Activated T-cell treated with anti-CD3 and anti-CD28 coated beads, Interleukin-2, amount 50 U/mL, for 72 hours (primary cell): Measurements from ENCODE around the gene ZNF205. TPM values are rescaled to one million over a fixed set of nuclear protein-coding genes. Genes with fewer than 3 reads are reported as not detected.
A peak's percentile ranks its signal among the peaks of the same experiment; 100 is the strongest.

Experiments used
- ATAC-seq, 2 donors: fragments of 150-1000 bp; cut with Tn5 transposase; replicated peaks in 1 of 2; 2 replicates each; pipeline ENCODE4 v1.10.0; 2021; ENCODE audit warnings: moderate library complexity in 2 of 2, mild to moderate bottlenecking in 1 of 2
- DNase-seq, 2 donors: peaks; one replicate each; pipeline ENCODE4 v3.0.0; 2021 to 2022; ENCODE audit warnings: mixed read lengths in 1 of 2
- H3K27ac Mint-ChIP-seq: one replicate; pipeline ENCODE4 v1.8.0; 2022; ENCODE audit warnings: mild to moderate bottlenecking, moderate library complexity, mixed read lengths
- H3K27me3 Mint-ChIP-seq: one replicate; pipeline ENCODE4 v1.8.0; 2022; ENCODE audit warnings: low read depth, mixed read lengths
- H3K36me3 Mint-ChIP-seq, 2 donors: one replicate each; pipeline ENCODE4 v1.8.0; 2022; ENCODE audit warnings: mixed read lengths in 2 of 2, mild to moderate bottlenecking in 1 of 2; ENCODE audit not compliant: insufficient read depth in 2 of 2
- H3K4me1 Mint-ChIP-seq: one replicate; pipeline ENCODE4 v1.8.0; 2022; ENCODE audit warnings: low read depth, mixed read lengths
- H3K4me3 Mint-ChIP-seq, 2 donors: one replicate each; pipeline ENCODE4 v1.8.0; 2022; ENCODE audit warnings: mild to moderate bottlenecking in 2 of 2, mixed read lengths in 2 of 2, moderate library complexity in 2 of 2
- H3K9me3 Mint-ChIP-seq, 2 donors: one replicate each; pipeline ENCODE4 v1.8.0; 2022; ENCODE audit warnings: mixed read lengths in 2 of 2
- total RNA-seq, 2 donors: library from RNA; stranded (reverse); gene quantifications; one replicate each; pipeline ENCODE4 v1.2.3, GENCODE V29; 2022

The ZNF205 gene
- total RNA-seq, 2 donors from 2014 or later = 0.12 to 0.28 TPM

DNA sequence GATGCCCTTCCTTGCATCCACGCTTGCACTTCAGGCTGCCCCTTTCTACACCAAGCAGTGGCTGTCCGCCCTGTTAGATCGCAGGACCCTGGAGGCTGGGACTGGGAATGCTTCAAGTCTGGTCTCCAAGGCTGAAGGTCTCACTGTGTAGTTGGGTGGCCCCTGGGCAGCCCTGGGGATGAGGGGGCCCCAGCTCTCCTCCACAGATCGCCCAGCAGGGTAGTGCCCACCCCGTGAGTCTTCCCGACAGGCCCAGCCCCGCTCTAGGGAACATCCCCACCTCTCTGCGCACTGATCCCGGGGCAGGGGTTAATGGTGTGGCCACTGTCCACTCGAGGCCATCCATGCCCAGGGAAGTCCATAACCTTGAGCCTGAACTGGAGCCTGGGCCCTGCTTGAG, 32.8 kb downstream of the ZNF205 start:
- H3K4me1 Mint-ChIP-seq = peaks cover 5% of the 10 kb centered on the region

DNA sequence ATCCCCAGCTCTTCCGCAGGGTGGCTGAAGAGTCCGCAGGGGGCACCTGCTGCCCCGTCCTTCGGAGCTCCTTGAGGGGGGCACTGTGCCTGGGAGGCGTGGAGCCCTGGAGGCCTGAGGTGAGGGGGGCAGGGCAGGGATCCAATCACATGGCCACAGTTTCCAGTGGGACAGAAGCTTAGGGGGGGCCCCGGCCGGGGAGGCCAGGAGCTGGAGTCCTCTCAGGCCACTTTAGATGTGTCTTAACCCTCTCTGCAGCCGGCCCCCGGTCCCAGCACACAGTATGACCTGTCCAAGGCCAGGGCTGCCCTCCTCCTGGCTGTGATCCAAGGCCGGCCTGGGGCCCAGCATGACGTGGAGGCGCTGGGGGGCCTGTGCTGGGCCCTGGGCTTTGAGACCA, 33.3 kb downstream of the ZNF205 start:
- Mint-ChIP-seq H3K36me3 (peaks cover 2 to 4% of the 10 kb centered on the region in 2 donors), H3K4me3 (no peak overlapping the region), H3K9me3 (no peaks in the 10 kb centered on the region), H3K27me3 (no peaks in the 10 kb centered on the region), H3K4me1 (peaks cover 7% of the 10 kb centered on the region), H3K27ac (no peak overlapping the region)
- ATAC-seq (no peak), DNase-seq (no peak)

More for the DNA sequence above, 32.8 kb downstream of the ZNF205 start:
- H3K4me3 Mint-ChIP-seq = no peak overlapping the region
- no peak overlapping the region for H3K27ac Mint-ChIP-seq
- ATAC-seq (no peak), DNase-seq (no peak)
- no peaks in the 10 kb centered on the region for H3K27me3 Mint-ChIP-seq
- peaks cover 2 to 4% of the 10 kb centered on the region in 2 donors for H3K36me3 Mint-ChIP-seq
- no peaks in the 10 kb centered on the region for H3K9me3 Mint-ChIP-seq

DNA sequence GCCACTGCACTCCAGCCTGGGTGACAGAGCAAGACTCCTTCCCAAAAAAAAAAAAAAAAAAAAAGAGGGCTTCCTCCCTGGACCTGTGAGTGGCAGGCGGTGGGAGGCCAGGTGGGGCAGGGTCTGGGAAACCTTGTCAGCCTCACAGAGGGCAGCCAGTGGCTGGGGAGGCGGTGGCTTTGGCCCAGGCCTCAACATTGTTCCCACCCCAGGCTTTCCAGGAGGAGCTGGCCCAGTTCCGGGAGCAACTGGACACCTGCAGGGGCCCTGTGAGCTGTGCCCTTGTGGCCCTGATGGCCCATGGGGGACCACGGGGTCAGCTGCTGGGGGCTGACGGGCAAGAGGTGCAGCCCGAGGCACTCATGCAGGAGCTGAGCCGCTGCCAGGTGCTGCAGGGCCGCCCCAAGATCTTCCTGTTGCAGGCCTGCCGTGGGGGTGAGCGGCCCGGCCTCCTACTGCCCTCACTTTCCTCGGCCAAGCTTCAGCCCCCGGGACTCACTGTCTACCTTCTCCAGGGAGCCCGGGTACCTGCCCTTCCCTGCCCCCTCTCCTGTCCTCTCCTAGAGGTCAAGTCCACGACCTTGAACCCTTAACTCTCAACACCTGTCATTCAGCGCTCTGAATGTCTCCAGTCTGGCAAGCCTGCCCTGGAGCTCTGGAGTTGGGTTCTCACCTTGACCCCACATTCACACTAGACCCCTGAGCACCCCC, 34.8 kb downstream of the ZNF205 start:
- DNase-seq = no peak

DNA sequence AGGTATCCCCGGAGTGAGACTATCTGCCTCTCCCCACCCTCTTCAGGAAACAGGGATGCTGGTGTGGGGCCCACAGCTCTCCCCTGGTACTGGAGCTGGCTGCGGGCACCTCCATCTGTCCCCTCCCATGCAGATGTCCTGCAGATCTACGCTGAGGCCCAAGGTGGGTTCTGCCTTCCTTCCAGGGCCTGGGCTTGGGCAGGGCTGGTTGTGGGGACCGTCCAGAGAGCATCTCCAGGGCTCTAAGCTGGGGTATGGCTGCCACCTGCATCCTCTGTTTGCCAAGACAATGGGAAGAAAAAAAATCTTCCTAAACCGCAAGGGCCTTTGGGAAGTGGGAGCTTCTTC, 35.3 kb downstream of the ZNF205 start:
- H3K27me3 Mint-ChIP-seq = no peaks in the 10 kb centered on the region
- no peaks in the 10 kb centered on the region for H3K9me3 Mint-ChIP-seq
- peaks cover 21% of the 10 kb centered on the region for H3K4me1 Mint-ChIP-seq
- ATAC-seq = no peak
- H3K27ac Mint-ChIP-seq = no peak overlapping the region
- H3K4me3 Mint-ChIP-seq = no peak overlapping the region
- DNase-seq = no peak
- H3K36me3 Mint-ChIP-seq = peaks cover 0 to 2% of the 10 kb centered on the region in 2 donors

More for the DNA sequence above, 34.8 kb downstream of the ZNF205 start:
- Mint-ChIP-seq H3K27ac (no peak overlapping the region), H3K9me3 (no peaks in the 10 kb centered on the region), H3K27me3 (no peaks in the 10 kb centered on the region), H3K36me3 (peaks cover 2 to 5% of the 10 kb centered on the region in 2 donors), H3K4me1 (peaks cover 15% of the 10 kb centered on the region), H3K4me3 (no peak overlapping the region)
- ATAC-seq = no peak

DNA sequence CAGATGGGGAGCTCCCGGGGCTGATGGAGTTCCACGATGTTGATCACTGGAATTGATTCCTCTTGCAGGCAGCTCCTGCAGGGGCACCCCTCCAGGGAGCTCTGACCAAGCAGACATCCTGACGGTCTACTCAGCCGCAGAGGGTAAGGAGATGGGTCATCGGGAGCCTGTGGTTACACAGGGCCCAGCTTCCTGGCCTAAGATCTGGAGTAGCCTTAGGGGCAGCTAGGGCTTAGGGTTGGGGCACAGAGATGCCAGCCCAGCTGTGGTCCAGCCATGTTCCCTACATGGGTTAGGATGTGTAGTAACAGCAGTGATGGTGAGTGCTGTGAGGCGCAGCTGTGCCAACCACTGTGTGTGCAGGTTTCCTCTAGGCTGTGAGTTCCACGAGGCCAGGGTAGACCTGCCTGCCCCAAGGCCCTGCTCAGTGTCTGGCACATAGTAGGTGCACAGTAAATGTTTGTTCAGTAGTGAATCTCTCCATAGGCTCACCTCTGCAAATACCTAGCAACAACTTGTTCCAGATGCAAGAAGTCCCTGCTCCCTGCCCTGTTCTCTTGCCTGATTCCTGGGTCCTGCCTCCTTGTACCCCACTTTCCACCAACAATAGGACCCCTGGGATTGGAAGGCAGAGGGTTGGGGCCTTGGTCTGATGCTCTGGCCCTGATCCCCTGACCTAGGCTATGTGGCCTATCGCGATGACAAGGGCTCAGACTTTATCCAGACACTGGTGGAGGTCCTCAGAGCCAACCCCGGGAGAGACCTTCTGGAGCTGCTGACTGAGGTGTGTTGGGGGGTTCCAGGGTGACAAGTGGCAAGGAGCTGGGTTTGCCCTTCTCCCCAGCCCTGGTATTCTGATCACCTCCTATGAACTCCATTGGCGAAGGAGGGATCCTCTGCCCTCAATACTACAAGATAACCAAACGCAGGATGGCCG, 36.1 kb downstream of the ZNF205 start:
- no peak for DNase-seq
- Mint-ChIP-seq H3K27ac (peak overlapping the region; percentile 50), H3K36me3 (peaks cover 0 to 2% of the 10 kb centered on the region in 2 donors), H3K27me3 (no peaks in the 10 kb centered on the region), H3K9me3 (no peaks in the 10 kb centered on the region), H3K4me1 (peaks cover 23% of the 10 kb centered on the region), H3K4me3 (peak overlapping the region; percentile 88 to 89)
- ATAC-seq = no peak

DNA sequence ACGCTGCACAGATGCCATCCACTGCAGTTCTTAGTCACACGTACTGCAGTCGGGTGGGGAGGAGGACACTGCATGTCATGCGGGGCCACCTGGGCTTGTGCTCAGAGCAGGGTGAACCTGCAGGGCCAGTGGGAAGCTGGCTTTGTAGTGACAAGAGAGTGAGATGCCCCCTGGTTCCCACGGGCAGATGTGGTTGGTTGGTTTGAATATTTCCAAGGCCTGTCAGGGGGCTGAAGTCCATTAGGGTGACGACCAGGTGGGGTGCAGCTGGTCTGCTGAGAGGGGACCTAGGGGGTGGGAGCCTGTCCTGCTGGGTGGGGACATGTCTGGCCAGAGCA, 36.8 kb downstream of the ZNF205 start:
- no peak for ATAC-seq
- Mint-ChIP-seq H3K27me3 (no peaks in the 10 kb centered on the region), H3K9me3 (peaks cover 0 to 1% of the 10 kb centered on the region in 2 donors), H3K36me3 (peaks cover 1 to 2% of the 10 kb centered on the region in 2 donors), H3K27ac (peak overlapping the region; percentile 50), H3K4me3 (peak overlapping the region; percentile 88 to 89), H3K4me1 (peaks cover 23% of the 10 kb centered on the region)
- DNase-seq = no peak

DNA sequence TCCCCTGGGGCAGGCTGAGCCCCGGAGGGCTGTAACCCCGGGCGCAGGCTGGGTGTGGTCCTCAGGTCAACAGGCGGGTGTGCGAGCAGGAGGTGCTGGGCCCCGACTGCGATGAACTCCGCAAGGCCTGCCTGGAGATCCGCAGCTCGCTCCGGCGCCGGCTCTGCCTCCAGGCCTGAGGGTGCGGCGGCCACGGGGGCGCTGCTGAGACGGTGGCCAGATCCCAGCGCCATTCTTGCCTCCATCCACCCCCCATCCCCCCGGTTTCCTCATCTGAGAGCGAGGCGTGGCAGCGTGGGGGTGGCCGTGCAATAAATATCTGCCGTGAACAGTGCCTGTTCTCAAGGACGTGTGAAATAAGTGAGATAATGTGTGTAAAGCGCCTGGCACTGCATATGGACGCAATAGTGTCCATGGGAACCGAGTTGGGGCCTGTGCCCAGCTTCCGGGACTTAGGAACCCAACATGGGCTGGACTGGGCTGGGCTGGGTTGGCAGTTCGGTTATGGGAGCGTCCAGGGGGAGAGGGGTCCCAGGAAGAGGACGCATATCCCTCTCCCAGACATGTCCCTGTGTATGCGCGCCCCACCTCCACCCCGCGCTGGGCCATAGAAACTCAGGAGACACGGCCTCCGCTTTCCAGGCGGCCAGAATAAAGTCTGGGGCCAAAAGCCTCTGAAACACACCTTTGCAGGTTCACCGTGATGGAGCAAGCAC, 37.4 kb downstream of the ZNF205 start:
- Mint-ChIP-seq H3K36me3 (peaks cover 2 to 3% of the 10 kb centered on the region in 2 donors), H3K27me3 (no peaks in the 10 kb centered on the region), H3K4me3 (peak overlapping the region; percentile 88 to 89), H3K4me1 (peaks cover 23% of the 10 kb centered on the region), H3K27ac (peak overlapping the region; percentile 71), H3K9me3 (peaks cover 0 to 3% of the 10 kb centered on the region in 2 donors)
- ATAC-seq (peak; percentile 11 to 19), DNase-seq (peak; percentile 74)

DNA sequence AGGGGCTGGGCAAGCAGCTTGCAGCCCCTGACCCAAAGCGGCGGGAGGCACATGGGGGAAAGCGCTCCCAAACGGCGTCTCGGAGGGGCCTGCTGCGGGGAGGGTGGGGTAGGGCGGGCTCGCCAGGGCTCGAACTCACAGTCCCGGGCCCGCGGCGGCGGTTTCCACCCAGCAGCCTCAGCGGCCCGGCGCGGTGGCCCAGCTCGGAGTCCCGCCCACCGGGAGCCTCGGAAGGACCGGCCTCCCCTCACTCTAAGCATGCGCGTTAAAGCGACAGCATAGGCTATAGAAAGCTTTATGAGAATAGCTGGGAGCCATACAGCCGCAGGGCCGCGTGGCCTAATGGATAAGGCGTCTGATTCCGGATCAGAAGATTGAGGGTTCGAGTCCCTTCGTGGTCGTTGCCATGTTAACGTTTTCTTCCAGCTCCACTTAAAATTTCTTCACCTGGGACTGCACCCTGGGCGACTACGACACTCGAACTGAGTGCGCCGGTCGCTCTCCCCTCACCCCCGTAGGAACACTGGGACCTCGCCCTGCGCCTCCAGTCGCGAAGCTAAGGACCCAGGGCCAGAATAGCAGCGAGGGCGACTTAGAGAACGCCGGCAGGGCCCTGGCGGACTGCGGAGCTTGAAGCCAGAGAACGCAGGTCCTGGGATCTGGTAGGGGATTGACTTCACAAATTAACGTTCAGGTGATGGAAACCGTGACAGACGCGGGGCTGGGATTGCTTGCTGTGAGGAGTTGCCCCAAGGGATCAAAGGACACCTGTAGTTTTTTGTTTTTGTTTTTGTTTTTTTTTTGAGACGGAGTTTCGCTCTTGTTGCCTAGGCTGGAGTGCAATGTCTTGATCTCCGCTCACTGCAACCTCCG, 38.2 kb downstream of the ZNF205 start:
- Mint-ChIP-seq H3K27me3 (no peaks in the 10 kb centered on the region), H3K4me3 (peak overlapping the region; percentile 89 to 90), H3K4me1 (peaks cover 23% of the 10 kb centered on the region), H3K36me3 (peaks cover 2 to 3% of the 10 kb centered on the region in 2 donors), H3K9me3 (peaks cover 0 to 3% of the 10 kb centered on the region in 2 donors), H3K27ac (peak overlapping the region; percentile 97)
- peak; percentile 81 to 82 for ATAC-seq
- peak; percentile 97 to 100 for DNase-seq

DNA sequence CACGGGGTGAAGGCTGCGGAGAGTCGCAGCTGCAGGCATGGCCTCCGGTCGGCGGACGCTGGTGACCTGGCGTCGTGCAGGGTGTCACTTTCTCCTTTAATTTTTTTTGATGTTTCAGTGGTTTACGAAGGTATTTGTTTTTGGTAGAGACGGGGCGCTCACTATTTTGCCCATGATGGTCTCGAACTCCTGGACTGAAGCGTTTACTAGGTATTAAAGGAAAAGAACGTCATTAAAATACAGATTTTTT, 39.6 kb downstream of the ZNF205 start:
- peaks cover 0 to 3% of the 10 kb centered on the region in 2 donors for H3K9me3 Mint-ChIP-seq
- H3K27me3 Mint-ChIP-seq = peaks cover under 1% of the 10 kb centered on the region
- ATAC-seq (no peak), DNase-seq (peak; percentile 31 to 34)
- H3K4me3 Mint-ChIP-seq = peak overlapping the region; percentile 78 to 80
- H3K36me3 Mint-ChIP-seq = peaks cover 2 to 3% of the 10 kb centered on the region in 2 donors
- H3K4me1 Mint-ChIP-seq = peaks cover 23% of the 10 kb centered on the region
- H3K27ac Mint-ChIP-seq = peak overlapping the region; percentile 91

DNA sequence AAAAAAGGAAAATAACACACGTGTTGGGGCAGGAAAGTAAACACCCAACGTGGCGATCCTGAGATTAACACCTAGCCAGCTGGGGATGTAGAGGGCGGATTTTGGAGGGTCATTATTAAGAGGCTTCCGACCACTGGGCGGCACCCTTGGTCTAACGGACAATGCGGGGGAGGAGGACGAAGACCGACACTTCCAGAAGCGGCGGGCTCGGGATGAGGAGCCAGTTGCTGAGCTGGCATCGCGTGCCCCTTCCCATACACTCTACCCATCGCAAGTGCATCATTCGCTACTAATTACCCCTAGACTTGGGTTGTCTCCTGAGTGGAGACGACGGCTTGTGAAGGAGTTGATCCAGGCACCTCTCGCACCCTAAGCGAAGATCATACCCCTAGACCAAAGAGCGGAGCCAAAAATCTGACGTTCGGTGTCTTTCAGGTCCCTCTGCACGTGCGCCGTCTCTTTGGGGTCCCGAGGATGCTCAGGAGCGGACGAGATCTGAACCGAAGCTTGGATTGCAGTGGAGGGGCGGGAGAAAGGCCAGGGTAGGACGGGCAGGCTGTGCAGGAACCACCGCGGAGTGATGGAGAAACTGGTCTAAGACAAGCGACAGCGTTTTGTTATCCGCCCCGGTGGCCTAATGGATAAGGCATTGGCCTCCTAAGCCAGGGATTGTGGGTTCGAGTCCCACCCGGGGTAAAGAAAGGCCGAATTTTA, 40.0 kb downstream of the ZNF205 start:
- peak overlapping the region; percentile 91 for H3K27ac Mint-ChIP-seq
- peaks cover 2 to 3% of the 10 kb centered on the region in 2 donors for H3K36me3 Mint-ChIP-seq
- ATAC-seq (peak; percentile 13 to 18), DNase-seq (peak; percentile 78 to 83)
- H3K4me3 Mint-ChIP-seq = peak overlapping the region; percentile 78 to 80
- peaks cover 6% of the 10 kb centered on the region for H3K27me3 Mint-ChIP-seq
- peaks cover 0 to 3% of the 10 kb centered on the region in 2 donors for H3K9me3 Mint-ChIP-seq
- peaks cover 27% of the 10 kb centered on the region for H3K4me1 Mint-ChIP-seq

DNA sequence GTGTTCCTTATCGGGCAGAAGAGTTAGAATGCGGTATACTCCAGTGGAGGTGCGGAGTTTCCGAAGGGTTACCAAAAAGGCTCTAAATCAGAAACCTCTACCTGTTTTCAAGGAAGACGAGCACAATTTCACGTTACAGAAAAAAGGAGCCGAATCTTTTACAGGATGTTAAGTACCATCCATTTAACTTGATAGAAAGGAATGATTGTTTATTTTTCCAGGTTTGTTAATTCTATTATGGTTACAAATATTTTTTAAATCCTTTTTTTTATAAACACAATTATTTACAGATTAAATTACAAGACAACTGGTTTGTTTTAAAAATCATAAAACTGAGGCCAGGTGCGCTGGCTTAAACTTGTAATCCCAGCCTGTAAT, 40.6 kb downstream of the ZNF205 start:
- ATAC-seq = no peak
- Mint-ChIP-seq H3K4me3 (peak overlapping the region; percentile 78 to 80), H3K27me3 (peaks cover 11% of the 10 kb centered on the region), H3K4me1 (peaks cover 32% of the 10 kb centered on the region), H3K27ac (peak overlapping the region; percentile 91), H3K36me3 (peaks cover 2 to 3% of the 10 kb centered on the region in 2 donors), H3K9me3 (peaks cover 0 to 3% of the 10 kb centered on the region in 2 donors)
- no peak for DNase-seq

DNA sequence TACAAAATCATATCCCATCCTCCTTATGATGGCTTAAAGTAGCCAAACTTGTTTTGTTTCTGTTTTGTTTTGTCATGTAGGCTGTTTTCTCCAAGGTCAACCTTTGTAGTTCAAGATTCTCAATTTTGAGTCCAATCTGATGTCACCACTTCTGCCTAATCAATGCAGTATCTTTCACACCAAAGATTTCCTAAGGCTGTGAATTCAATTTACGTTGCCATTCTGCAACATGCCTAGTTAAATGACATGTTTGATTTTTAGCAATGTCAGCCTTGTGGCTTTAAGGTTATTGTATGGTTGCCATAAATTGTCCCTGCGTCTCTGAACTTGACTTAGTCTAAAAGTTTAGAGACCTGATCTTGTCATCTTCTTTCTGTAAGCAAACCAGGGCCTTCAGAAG, 42.8 kb downstream of the ZNF205 start:
- H3K4me1 Mint-ChIP-seq = peaks cover 45% of the 10 kb centered on the region
- peaks cover 20% of the 10 kb centered on the region for H3K27me3 Mint-ChIP-seq
- H3K27ac Mint-ChIP-seq = no peak overlapping the region
- H3K9me3 Mint-ChIP-seq = peaks cover 0 to 3% of the 10 kb centered on the region in 2 donors
- peaks cover 3 to 6% of the 10 kb centered on the region in 2 donors for H3K36me3 Mint-ChIP-seq
- DNase-seq = no peak
- ATAC-seq = no peak
- H3K4me3 Mint-ChIP-seq = no peak overlapping the region
